HG03342 (cell line): Measurements from ENCODE around the gene GRIK1.

Experiments used
- ATAC-seq: cut with Tn5 transposase; IDR thresholded peaks from one replicate; pipeline ENCODE4 v1.9.1; 2021; ENCODE audit warnings: mild to moderate bottlenecking, moderate library complexity; ENCODE audit not compliant: unreplicated experiment

The GRIK1 gene

DNA sequence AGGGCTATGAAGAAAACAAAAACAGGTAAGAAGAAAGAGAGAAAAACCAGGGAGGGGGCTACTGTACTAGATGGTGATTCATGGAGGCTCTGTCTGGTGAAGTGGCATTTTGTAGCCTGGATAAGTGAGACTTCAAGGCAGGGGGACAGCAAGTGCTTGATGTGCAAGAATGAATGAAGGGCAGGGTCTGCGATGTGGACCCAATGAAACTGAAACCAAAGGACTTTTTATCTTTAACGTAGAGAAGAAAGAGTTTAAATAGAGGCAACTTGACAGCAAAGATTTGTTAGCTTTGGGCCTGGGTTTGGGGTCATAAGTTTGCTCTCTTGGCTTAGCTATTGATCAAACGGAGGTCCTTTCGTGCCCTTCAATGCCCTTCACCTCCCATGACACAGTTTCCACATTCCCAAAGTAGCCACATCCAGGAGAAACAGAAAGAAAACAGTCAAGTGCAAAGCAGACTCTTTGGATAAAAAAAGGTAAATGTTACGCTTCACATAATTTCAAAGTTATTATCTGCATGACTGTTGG is 291.0 kb downstream of the GRIK1 start:
- no peak for ATAC-seq

DNA sequence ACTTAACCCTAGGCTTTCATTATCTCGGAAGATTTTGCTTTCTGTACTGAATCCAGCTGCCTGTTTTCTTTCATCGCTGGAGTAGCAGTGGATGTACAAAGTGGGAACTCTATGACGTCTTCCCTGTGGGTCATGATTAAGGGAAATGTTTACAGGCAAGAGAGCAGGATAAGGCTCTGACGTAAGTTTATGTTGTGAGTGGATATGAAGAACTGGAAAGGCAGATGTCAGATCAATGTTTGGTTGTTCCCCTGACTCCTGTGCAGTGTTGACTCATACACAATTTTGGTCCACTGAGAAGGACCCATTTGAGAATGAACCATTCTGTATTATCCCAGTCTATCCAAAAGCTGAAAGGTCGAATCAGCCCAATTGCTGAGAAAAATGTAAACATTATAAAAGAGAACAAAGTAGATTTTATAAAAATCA is 292.4 kb downstream of the GRIK1 start:
- no peak for ATAC-seq

DNA sequence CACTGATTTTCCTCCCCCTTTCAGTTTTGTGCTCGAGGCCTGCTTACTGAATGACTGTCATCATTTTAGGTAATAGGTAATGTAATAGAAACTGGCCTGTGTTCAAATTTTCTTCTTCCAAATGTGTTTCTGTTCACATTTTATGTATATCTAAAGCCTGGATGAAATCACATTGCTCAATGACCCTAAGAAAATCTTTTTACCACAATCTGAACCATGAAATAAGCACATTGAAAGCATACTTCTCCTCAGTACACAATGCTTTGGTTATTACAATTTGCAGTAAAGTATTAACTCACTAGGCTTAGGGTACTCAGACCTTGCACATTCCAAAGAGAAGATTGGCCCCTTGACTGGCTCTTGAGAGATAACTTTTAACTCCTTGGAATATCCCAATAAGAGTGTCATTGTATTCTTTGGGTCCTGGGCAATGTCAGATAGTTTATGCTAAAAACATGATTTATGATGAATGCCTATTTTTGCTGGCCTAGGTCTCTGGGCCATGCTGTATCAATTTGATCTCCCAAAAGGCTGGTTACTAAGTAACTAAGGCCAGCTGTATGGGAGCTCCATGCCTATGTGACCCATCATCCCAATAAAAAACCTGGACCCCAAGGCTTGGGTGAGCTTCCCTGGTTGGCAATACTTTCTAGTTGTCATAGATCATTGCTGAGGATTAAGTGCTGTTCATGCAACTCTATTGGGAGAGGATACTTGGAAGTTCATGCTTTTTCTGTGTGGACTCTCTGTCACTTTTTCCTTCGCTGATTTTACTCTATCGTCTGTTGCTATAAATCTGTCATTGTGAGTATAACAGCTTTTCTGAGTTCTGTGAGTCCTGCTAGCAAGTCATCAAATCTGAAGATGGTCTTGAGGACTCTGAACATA is 293.9 kb downstream of the GRIK1 start:
- no peak for ATAC-seq

DNA sequence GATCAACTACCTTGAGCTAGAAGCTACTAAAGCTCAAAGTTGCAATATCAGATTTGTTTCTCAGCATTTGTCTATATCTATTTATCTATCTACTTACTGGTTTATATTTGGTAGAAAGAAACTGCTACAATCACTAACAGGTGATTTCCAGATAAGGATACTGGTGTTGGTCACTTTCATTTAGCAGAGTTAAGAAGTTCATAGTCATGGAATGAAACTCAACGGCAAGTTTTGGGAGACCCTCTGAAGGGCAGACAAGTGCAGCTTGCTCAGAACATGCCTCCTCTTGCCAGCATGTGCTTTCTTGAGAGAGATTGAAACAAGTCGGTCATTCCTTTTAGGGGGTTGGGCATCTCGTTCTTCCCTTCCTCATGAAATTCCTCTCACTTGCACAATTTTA is 296.5 kb downstream of the GRIK1 start:
- no peak for ATAC-seq

DNA sequence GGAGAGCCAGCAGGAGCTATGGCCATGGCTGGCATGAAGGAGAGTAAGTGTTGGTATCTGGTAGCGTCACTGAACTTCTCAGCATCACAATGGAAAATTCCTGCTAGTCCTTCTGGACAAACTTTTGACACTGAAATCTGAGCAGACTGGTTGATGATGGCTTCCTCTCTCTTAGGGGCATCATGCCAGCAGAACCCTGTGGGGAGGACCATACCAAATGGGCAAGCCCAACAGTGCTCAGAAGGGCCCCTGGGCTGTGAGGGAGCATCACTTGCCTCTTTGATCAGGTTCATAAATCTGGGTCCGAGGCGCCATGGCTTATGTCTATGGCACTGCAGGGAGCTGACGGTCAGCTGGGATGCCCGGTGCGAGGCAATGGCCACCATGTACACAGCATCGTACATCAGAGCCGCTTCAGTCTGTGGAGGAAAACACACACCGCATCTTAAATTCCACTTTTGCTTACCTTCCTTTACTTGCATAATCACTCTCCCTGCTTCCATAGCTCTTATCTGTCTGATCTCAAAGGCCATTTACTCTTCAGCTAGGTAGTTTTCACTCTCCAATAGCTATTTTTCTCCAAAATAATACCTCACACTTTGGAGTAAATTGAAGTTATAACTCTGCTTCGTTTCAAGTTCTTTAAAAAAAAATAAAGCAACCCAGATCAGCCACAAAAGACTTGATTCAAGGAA is 297.1 kb downstream of the GRIK1 start:
- no peak for ATAC-seq

DNA sequence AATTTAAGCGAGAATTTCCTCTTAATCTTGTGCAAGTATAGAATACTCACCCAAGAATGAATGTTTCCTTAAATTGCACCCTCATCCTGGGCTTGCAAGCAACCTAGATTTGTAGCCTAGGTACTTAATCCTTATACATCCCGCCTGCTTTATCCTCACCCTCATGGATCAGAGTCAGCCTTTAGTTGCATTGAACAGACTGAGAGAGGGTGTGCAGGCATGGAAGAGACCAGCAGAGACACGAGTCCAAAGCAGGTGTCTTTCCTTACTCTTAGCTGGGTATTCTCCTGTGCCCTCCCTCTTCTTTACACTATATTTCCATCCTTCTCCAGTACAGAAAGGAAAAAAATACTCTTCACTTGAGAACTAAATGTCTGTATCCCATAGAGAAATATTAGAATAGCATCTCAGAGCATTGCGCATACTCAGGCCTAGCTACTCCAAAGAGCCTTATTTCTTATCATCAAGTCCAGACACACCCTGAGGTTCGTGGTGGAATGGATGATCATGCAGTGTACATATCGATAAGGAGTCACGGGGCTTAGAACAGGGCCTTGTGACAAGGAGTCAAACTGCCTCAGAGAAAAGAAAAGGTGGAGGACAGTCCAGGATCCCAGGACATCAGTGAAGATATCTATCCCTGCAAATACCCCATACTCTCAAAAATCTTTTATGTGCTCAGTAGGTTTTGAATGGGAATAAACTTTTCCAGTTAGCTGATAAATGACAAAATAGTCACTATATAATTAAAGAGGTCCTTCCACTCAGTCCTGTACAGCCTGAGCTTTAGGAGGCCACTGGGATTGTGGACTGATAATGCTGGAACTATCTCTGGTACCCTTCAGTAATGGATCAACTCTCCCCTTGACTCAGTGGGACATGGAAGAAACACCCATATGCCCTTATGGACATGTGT is 297.9 kb downstream of the GRIK1 start:
- ATAC-seq: no peak

DNA sequence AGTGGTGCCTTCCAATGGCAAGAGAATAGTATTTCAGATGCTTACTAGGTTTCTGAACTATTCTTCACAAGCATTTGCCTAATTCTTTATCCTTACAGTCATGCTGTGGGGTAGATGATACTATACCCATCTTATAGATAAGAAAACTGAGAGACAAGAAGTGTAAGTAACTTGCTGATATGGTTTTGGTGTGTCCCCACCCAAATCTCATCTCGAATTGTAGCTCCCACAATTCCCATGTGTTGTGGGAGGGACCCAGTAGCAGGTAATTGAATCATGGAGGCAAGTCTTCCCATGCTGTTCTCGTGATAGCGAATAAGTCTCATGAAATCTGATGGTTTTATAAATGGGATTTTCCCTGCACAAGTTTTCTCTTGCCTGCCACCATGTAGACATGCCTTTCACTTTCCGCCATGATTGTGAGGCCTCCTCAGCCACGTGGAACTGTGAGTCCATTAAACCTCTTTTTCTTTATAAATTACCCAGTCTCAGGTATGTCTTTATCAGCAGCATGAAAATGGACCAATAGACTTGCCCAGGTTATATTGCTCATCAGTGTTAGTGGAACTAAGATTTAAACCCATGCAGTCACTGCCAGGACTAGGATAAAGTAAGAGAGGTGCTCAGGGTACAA is 298.7 kb downstream of the GRIK1 start:
- no peak for ATAC-seq

DNA sequence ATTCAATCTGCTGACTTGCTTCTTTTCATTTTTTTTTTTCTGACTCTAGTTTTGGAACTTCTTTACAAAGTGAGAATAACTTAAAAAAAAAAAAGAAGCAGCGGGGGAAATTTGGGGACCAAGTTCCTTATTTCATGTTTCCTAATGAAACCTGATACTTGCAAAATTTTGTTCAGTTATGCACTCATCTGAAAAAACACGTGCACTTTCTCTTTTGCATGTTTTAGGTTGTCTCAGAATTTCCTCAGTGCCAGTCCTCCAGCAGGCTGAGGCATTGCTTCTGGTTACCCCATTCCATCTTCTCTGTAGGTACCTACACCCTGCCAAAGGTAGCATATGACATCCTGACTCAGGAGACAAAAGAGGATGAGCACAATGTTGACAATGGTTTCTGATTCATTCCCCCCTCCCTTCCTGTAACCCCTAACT is 299.7 kb downstream of the GRIK1 start:
- peak; percentile 49 for ATAC-seq

DNA sequence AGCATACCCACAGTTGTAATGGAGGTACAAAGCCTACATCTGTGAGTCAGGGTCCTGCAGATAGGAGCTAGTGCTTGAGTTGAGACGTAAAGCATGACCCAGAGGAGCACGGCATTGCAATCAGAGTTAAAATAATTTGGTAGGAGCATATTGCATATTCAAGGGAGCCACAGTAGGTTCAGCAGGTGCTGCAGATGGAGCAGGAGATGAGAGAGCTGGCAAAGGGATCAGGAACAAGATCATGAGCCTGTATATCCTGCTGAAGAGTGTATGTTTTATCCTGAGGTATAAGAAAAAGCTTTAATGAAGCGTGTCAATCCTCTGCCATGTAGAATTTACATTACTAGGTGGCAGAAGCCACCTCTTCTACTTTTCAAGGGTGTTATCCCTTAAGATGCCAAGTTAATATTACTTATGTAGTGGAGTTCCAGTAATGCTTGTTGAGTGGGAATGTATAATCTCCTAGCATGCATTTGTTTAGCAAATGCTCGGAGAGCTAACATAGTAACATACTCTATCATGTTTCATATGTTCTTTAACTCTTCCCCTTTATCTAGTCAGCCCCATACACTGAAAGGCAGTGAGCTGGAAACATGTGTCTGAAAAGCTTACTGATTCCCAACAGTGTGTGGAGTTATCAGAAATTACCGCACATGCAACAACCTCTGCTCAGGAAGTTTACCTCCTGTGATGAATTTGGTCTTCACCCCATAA is 300.3 kb downstream of the GRIK1 start:
- ATAC-seq: peak; percentile 35

DNA sequence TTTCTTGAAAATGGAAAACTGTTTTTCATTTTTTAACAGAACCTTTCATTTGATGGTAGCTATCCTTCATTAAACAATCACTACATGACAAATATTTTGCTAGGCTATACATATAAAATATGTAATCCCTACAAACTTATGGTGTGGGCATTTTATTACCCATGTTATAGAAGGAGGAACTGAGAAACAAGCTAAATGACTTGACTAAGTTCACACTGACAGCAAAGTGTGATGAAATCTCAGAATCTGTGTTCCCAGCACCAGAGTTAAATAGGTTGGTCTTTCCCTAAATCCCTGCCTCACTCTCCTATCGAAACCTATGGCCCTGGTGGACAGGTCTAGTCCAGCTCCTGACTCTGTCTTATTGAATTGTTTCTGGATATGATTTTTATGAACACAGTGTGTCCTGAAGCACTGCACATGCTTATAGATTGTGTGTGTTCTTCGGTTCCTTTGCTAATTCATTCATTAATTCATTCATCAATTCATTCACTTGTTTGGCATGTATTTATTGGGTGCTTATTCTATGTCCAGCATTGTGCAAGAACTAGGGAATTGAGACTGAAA is 301.0 kb downstream of the GRIK1 start:
- ATAC-seq: peak; percentile 63

DNA sequence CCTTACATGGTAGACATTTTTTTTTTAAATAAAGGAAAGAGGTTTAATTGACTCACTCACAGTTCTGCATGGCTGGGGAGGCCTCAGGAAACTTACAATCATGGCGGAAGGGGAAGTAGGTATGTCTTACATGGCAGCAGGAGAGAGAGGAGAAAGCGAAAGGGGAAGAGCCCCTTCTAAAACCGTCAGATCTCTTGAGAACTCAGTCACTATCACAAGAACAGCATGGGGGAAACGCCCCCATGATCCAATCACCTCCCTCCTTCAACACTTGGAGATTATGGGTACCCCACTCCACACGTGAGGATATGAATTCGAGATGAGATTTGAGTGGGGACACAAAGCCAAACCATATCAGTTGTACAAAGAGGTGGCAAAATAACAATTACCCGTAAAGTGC is 301.7 kb downstream of the GRIK1 start:
- ATAC-seq: no peak

DNA sequence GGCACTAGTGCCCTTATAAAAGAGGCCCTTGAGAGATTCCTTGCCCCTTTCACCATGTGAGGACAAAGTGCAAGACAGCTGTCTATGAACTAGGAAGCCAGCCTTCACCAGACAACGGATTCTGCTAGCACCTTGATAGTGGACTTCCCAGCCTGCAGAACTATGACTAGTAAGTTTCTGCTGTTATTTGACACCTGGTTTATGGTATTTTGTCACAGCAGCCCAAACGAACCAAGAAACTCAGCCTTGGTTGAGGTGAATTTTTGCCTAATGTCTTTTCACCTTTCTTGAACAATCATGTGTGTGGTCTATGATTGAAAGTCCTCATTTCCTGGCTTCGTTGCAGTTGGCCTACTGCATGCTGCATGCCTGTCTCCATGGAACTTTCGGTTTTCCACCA is 302.2 kb downstream of the GRIK1 start:
- ATAC-seq: no peak

DNA sequence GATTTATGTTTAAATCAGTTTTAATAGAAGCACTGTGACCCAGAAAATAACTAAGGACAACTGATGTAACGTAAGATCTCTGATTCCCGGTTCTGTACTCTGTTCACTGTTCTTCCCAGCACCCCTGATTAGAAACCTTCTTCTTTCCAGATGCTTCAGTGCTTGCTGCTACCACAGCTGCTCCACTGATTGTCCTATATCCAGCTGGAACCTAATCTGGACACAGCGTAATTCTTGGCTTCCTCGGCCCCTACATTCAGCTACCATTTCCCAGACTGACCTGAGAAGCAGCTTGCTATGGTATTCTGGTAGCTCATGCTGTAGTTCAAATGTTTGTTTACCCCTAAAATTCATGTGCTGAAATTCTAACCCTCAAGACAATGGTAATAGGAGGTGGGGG is 302.7 kb downstream of the GRIK1 start:
- no peak for ATAC-seq

DNA sequence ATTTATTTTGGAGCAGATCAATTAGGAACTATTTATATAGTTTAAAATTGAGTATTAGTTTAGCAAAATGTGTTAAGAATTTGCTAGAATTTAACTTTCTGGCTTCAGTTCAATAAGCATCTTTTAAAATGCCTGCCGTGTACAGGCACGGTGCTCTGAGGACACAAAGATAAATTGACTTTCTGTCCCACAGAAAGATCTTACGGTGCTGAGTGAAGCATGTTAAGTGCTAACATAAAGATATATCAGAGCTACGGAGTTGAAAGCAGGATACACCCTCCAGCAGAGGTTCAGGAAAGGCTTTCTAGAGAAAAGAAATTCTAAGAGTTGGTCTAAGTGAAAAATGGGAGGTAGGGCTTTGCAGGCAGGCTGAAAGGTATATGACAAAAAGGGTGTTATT is 305.4 kb downstream of the GRIK1 start:
- no peak for ATAC-seq

DNA sequence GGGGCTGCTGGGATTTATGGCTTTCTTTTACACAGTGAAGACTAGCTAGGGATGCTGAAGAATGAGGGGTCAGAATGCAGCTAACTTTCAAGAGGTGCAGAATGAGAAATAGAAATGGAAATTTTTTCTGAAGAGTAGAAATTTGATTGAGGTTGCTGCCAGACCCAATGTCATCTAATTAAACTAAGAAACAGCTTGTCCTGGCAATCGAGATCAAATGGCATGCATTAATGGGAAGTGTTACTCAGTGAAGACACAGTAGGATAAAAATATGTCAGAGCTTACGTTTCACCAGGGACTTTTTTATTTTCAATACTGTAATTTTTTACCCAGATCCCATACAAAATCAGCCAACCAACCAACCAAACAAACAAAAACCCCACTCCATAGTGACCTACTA is 306.0 kb downstream of the GRIK1 start:
- ATAC-seq: no peak

DNA sequence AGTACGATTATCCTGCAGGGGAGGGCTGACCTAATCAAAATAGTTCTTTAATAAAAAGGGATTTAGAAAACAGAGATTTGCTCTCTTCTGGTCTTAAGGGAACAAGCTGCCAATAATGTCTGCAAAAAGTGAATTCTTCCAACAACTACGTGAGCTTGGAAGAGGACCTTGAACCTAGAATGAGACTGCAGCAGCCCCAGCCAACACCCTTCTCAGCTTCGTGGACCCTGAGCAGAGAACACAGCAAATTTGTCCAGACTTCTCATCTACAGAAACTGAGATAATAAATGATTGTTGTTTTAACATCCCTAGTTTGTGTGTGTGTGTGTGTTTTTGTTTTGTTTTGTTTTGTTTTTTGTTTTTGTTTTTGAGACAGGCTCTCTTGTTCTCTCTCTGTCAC is 309.4 kb downstream of the GRIK1 start:
- ATAC-seq: no peak

DNA sequence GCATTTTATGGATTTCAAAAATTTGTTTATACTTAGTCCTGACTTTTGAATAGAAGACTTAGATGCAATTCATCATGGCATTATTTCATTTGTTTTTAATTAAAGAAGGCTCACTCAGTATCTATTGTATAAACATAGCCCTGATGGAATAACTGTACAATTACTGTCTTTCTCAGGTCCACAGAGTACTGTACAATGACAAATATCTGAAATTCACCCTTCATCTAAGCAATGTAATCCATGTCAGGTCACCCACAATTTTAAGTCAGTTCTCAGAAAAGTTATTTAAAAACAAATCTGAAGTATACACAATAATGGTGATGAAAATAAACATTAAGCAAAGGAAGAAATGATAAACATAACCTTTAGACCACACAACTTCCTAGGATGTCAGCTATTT is 311.9 kb downstream of the GRIK1 start:
- ATAC-seq: no peak

DNA sequence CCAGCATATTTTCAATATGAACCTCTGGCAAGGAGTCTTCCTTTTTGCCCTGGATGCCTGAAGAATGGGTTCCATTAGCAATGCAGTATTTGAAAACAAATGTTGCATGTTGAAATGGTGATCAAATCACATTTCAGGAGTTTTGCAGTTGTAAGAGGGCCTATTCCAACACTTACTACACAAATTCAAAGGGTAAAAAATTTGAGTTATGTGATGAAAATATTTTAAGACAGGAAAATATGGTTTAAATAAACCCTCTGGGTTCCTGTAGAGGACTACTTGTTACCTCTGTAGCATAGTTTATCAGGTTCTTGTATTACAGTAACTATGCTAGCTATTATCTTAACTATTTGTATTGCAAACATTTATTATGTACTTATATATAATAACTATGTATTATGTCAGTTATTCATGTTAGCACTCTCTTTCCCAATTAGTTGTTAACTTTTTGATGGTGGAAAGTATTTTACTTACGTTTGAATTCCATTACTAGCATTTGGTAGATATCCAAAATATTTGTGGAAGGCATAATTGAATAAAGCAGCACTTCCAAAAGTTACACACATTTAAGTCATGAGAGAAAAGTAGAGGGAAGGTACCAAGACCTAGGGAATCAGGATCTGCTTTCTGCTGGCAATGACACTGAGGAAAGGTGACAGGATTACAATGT is 312.9 kb downstream of the GRIK1 start:
- no peak for ATAC-seq

DNA sequence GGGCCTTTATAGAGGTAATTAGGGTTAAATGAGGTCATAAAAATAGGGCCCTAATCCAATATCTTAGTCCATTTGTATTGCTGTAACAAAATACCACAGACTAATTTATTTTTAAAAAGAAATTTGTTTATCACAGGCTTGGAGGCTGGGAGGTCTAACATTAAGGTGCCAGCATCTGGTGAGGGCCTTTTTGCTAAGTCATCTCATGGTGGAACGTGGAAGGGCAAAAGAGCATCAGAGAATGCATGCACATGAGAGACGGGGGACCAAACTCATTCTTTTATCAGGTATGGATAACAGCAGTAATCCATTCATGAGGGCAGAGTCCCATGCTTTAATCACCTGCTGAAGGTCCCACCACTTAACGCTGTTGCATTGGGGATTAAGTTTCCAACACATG is 313.8 kb downstream of the GRIK1 start:
- ATAC-seq: no peak
